Effector CD4-positive, alpha-beta T cell (primary cell): Measurements from ENCODE around the gene MYOCOS.
"Not testable (repeated sequence)": the region's sequence is repeated elsewhere in the genome, so short reads cannot be mapped to it uniquely, and the experiment has no call there.

Source experiments
- DNase-seq: peaks from one replicate; pipeline ENCODE4 v3.0.0-alpha.2; 2020

MYOCOS gene

DNA sequence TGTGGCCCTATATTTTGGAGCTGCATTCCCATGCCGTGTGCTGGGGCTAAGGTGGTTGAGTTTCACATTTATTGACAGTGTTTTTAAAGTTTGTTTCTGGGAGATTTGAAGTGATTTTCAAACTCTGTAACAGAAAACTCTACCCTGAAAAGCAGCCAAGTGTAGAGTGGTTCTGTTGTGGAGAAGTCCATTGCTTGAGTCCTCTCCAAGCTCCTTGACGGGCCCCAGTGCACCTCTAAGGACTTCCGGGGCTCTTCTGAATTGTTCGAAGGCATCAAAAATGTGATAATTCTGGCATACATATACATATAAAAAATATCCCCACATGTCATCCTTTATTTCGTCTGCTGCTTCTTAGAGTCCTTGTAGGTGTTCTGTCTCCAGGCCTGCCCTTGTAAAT lies 5.0 kb downstream of the MYOCOS start:
- DNase-seq, result no peak

DNA sequence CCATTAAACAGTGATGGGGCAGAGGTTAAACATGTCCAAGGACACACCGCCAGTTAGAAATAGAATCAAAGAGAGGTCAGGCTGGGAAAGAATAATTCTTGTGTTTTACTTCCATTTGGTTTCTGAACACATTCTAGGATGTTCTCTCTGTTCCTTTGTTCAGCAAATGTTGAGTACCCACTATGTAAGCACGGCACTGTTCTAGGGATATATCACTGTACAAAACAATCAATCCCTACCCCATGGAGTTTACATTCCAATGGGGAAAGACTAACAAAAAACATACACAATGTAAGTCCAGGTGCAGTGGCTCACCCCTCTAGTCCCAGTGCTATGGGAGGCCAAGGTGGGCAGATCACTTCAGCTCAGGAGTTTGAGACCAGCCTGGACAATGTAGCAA lies 6.2 kb downstream of the MYOCOS start:
- DNase-seq, result no peak

DNA sequence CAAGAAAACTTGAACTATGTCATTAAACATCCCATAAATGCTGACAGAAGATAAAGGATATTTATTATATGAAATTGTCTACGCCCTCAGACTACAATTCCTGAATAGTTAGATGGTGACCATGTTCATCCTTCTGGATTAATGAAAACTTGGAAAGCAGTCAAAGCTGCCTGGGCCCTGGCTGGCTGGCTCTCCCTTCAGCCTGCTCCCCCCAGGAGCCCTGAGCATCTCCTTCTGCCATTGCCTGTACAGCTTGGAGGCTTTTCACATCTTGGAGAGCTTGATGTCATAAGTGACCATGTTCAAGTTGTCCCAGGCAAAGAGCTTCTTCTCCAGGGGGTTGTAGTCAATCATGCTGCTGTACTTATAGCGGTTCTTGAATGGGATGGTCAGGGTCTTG lies 13.6 kb downstream of the MYOCOS start:
- no peak for DNase-seq

DNA sequence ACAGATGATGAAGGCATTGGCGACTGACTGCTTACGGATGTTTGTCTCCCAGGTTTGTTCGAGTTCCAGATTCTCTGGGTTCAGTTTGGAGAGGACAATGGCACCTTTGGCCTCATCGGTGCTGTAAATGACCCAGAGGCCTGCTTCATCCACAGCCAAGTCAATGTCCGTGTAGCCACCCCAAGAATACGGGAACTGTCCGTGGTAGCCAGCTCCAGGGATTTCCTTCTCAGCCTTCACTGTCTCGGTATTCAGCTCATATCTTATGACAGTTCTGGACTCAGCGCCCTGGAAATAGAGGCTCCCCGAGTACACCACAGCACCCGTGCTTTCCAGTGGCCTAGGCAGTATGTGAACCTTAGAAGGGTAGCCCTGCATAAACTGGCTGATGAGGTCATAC lies 14.1 kb downstream of the MYOCOS start:
- no peak for DNase-seq

DNA sequence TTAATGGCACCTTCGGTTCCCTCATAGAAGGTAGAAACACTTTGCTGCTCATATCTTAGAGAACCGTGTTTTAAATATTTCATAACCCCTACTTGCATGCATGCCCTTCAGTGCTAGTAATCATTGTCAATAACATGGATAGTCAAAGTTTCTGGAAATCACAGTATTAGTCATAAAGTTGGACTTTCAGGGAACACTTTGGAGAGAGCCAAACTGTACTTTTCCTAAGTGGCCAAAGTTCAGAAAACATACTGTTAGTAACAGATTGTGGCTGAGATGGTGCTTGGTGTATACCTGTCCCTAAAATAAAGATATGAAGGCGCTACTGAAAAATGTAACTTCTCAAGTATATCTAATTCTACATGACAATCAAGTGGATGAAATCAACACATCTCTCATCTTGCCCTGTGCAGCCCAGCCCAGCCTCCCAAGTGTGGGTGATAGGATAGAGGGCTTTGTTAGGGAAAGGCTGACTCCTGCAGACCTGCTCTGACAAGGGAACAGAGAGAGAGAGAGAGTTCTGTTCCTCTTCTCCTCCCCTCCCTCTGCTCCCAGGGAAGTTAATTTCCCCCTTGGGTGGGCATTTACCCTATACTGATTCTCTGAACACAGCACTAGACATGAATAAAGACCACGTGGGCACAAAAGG lies 16.0 kb downstream of the MYOCOS start:
- DNase-seq, result no peak

DNA sequence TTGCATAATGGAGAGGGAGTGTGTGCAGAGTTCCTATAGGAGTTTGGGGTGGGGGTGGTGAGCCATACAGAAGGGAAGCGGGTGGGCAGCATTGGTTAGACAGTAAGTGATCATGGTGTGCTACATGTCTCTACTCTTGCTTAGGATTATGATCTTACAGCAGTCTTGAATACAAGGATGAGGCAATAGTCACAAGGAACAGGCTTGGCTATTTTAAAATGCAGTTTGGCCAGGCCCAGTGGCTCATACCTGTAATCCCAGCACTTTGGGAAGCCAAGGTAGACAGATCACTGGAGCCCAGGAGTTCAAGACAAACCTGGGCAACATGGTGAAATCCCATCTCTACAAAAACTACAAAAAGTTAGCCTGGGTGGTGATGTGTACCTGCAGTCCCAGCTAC lies 18.2 kb downstream of the MYOCOS start:
- no peak for DNase-seq

DNA sequence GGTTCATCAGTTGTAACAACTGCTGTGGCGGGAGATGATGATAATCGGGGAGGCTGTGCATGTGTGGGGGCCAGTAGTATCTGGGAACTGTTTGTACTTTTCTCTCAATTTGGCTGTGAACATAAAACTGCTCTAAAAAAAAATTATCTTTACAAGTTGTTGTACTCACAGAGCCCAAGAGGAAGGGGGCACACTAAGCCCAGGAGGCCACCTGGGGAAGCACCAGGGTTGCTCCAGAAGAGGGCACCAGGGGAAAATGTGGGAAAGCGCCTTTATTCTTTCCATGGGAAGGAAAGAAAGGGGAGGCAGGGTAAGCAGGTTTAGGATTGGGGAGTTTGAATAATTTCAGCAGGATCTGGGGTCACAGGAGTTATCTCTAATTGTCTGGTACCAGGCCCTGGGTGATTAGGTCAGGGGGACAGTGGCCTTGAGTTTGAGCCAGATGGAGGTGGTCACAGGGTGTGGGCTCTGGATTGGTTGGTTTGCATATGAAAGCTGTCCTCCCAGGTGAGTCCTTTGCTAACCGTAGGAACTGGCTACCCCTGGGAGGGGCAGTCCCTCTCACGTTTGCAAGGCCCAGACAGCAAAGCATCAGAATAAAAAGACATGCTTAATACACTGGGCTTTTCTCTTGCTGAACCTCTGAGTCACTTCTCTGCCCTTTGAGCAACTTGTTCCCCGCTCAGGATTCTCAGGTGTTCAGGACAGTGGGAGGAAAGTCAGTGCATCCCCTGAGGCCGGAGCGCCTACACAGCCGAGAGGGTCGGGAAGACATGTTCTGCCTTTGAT lies 19.2 kb downstream of the MYOCOS start:
- DNase-seq, result no peak

DNA sequence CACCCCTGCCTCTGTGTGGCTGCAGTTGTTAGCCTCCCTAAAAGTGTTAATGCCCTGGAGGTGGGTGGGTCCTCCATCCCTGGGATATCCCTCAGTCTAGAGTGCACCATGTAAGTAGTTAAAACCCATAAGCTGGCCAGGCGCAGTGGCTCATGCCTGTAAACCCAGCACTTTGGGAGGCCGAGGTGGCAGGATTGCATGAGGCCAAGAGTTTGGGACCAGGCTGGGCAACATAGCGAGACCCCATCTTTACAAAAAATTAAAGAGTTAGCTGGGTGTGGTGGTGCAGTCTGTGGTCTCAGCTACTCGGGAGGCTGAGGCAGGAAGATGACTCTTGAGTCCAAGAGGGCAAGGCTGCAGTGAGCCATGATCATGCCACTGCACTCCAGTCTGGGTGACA lies 20.2 kb downstream of the MYOCOS start:
- DNase-seq, result no peak

DNA sequence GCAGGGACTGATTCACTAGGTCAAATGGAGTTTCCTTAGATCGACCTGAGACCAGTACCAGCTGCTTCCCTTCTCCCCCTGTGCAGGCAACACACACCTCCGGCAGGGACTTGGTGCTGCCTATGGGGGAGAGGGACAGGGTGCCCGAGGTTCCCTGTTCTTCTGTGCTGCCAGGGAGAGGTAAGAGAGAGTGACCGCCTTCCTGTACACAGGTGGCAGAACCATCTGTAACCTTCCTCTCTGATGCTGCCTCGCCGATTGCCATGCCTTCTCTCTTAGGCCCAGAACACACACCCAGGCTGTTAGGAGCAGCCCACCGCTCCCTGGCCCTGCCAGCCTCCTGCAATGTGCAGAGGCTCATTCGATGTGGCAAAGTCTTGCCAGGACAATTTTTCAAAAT lies 21.1 kb downstream of the MYOCOS start:
- DNase-seq, result no peak

DNA sequence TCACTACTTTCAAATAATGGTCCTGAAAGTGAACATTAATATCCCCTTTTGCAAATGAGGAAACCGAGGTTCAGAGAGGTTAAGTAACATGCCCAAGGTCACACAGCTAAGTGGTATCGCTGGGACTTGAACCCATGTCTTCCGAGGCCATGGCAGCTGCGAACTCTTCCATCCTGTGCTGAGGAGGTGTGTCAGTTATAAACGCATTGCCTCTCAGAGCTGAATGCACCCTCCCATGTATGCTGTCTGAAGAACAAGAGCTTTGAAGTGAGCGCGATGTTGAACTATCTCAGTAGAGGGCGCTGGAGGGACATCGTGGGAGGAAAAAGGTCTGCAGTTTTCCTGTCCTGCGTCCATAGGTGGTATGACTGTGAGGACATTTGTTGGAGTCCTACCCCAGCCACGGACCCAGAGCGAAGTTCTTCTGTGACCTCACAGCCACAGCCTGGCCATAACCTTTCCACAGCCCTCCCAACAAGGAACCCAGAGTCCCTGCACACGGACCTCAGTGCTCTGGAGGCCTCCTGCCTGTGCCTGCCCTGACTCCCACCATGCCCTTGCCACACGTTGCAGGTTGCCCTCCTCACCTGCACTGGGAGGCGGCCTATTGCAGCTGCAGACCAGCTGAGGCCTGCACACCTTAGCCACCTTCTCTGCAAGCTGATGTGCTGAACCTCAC lies 22.9 kb downstream of the MYOCOS start:
- peak; percentile 25 for DNase-seq

DNA sequence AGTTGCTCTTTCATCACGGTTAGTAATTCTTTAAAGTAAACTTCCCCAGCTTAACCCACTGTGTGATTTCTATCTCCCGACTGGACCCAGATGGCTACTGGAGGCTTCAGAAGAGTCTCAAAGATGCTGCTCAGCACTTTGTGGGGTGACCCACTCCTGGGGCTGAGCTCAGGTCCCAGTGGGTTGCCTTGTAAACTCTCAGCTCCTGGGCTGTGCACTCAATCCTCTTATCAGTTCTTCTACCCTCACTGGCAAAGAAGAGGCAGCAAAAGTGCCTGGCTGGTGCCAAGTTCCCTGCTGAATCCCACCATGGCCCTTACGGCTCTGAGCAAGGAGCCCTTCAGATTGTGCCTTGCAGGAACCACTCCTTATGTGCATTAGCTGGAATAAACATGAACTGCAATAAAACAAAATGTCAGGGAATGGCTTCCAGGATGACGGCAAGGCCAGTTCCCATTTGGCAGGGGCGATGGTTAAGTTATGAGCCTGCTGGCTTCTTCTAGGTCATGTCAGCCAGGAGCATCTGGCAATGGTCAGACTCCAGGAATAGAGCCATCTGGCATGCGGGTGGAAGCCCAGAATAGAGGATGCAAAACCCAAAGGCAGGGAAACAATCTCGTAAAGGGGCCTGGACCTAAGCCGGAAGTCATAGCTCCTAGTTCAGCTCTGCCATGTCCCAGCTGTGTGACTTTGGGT lies 23.7 kb downstream of the MYOCOS start:
- DNase-seq, result no peak

DNA sequence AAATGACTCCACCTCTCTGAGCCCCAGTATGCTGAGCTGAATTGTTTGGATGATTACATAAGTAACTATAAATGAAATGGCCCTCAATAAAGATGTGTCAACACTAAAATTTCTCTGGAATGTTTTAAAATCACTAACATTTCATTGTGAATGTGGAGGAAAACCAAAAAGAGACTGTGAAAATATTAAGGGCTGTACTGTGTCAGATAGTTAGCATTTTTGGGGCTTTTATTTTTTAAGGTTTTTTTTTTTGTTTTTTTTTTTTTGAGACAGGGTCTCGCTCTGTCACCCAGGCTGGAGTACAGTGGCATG lies 24.2 kb downstream of the MYOCOS start:
- no peak for DNase-seq

DNA sequence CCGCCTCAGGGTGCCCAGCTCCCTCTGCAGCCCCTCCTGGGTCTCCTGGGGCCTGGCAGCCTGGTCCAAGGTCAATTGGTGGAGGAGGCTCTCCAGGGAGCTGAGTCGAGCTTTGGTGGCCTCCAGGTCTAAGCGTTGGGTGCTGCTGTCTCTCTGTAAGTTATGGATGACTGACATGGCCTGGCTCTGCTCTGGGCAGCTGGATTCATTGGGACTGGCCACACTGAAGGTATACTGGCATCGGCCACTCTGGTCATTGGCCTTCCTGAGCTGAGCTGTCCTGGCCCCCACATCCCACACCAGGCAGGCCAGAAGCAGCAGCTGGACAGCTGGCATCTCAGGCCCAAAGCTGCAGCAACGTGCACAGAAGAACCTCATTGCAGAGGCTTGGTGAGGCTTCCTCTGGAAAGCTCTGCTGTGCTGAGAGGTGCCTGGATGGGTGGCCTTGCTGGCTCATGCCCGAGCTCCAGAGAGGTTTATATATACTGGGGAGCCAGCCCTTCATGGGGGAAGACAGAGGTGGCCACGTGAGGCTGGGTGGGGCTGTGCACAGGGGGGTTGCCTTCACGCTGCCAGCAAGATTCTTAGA lies 30.3 kb downstream of the MYOCOS start, which contains the start of gene MYOC:
Gene MYOC (minus strand): TSS at position 455 of the 589 bp plus-strand sequence. CDS start 77 bp downstream, at position 378.
- no peak for DNase-seq

DNA sequence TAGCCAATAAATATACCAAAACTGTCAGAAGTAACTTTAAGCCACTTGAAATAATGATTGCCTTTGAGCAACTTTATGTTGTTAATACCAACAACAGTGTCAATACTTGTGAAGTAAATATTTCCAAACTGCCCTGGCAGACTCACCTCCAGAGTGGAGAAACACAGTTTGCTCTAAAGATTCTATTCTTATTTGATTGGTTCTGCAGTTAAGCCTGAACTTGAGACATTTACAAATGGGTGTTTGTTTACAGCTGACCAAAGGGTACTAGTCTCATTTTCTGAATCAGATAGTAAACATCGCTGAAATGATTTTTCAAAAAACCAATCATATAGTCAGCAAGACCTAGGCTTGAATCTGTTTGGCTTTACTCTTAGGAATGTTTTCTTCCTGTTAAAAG lies 31.8 kb downstream of the MYOCOS start:
- DNase-seq, result no peak

DNA sequence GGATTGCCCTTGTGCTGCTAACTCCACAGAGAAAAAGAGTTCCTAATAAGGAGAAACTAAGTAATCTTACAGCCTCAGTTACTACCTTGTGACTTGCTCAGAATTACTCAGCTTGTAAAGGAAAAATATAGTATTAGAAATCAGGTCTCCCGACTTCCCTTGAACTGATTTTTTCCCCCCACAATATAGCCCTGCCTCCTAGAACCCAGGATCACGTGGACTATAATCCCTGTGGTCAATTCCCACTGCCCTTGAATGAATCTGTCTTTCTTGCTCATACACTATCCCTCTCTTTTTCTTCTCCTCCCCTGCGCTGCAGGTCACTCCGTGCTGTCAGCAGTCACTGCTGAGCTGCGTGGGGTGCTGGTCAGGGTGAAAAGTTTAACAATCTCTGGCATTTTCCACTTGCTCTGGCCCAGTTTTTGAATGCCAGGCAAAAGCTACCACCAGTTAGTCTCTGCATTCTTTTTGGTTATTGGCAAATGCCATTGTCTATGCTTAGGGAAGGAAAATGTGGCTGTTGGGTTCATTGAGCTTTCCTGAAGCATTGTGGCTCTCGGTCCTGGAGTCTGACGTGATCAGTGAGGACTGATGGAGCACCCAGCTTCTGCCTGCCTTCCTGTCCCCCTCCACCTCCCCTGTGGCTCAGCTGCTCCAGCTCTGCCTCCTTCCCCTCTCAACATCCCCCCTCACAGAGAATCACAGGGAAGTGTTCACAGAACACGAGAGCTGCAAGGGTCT lies 32.3 kb downstream of the MYOCOS start:
- no peak for DNase-seq

DNA sequence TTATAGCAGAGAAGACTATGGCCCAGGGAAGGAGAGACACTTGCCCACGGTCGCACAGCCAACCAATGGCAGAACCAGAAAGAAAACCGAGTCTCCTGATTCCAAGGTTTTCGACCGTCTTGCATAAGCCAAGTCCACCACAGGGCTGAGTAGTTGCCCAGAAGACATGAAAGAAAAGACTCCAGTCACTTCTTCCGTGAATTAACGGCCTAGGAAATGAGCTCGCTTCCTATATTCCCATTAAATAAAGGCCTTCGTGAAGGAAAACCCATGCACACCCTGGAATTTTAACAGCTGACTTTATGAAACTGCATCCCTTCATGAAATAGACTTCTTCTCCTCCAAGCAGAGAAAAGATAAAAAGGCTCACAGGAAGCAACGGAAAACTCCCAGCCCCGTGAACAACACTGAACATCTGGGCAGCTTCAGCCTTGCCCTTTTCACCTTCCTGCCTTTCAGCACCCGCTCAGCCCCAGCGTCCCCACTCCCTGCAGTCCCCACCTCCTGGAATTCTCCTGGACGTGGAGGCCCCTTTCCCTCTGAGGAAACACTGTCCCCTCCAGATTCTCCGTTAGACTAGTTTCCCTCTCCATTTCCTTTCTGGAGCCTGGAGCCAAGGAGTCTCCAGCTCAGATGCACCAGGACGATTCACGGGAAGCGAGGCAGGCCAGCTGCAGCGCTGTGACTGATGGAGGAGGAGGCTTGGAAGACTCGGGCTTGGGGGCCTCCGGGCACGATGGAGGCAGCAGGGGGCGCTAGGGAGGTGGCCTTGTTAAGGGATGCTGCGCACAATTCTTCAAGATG lies 33.1 kb downstream of the MYOCOS start:
- DNase-seq, result peak; percentile 45

DNA sequence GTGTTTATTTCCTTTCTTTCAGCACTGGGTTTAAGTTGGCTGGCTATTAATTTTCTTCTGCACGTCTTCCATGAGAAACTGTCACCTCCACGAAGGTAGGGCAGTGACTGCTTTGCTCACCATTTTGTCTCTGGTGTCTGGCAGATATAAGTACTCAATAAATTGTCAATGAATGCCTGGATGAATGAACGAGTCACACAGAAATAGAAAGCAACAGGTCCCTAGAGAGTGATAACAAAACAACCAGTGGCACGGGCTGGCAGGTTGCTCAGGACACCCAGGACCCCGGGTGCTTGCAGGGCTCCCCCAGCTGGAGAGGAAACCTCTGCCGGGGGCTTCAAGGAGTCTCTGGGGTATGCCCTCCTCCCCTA lies 33.7 kb downstream of the MYOCOS start:
- no peak for DNase-seq

DNA sequence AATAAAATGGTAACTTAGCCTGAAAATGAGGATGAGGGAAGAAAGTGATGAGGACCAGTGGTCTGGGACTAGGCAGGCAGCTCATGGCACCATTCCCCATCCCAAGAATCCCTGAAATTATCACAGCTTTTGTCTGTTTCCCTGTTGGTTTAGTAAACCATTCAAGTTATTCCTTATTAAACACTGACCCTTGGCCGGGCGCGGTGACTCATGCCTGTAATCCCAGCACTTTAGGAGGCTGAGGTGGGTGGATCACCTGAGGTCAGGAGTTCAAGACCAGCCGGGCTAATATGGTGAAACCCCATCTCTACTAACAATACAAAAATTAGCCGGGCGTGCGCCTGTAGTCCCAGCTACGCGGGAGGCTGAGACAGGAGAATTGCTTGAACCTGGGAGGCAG lies 34.2 kb downstream of the MYOCOS start:
- not testable (repeated sequence) for DNase-seq

DNA sequence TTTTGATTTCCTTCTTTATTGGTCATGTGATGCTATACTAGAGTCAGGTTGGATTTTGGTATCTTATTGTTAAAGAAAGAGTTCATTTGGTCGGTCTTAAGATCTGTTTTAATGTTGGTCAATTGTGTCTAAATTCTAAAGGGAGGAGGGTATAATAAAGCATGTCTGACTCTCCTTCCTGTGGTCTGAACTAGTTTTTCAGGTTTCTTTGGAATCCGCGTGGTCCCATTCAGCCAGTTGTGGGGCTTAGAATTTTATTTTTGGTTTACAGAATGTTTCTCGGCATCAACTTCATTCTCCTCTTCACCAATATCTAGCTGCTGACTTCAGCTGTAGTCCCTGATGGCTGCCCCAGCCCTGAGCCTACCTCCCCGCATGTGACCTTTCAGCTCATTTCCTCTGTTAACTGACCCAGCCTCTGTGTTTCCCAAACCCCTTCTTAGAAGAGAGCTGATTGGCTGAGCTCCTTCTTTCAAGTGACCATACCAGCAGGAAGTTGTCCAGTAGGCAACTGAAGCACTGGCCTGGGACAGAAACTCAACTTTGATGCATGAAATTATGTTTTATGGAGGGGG lies 39.1 kb downstream of the MYOCOS start:
- DNase-seq, result no peak

DNA sequence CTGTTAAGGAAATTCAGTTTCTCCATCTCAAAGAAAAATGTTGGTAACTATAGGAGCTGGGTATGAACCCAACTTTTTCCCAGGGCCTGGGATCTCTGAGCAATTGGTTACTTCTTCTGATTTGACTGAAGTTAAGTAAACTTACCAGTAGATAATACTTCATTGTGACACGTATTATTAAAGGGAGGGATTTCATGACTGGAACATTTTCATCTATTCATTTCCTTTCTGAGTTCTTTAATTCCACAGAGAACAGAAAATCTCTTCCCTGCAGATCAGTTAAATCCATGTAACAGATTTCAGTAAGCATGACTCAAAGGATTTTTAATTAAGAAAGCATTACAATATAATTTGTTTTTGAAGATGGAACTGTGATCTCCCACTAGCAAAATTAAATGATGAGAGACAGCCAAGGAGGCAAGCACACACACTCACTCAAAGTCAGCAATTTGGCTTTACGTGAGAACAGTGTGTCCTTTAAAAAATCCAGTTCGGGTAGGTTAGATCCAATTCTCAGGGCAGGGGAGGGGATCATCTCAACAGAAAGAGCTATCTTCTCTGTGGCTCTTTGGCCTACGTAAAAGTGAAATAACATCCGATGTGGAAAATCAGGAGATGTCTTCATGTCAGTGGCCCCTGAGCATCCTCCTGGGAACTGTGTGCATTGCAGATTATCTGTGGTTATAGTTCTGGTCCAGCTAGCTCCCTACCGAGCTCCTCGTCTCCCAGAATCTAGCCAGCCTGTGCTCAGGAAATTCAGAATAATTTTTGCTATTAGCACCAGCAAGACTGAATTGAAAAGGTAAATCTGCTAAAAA lies 41.2 kb downstream of the MYOCOS start:
- DNase-seq, result no peak
